K562 (cell line): ENCODE measurements around the gene MPC2.

Experiments
- CTCF ChIP-seq, 3 experiments: IDR thresholded peaks in 2 of 3; conservative IDR thresholded peaks in 1 of 3; 2 replicates each; pipeline ENCODE4 v1.5.1; 2011 to 2012; ENCODE audit warnings: low read length in 3 of 3, mild to moderate bottlenecking in 3 of 3, control low read depth in 2 of 3, improper control_type of control experiment in 1 of 3, inconsistent platforms in 1 of 3, low read depth in 1 of 3, mixed read lengths in 1 of 3, moderate library complexity in 1 of 3; ENCODE audit not compliant: insufficient read depth in 2 of 3
- EZH2 ChIP-seq: IDR thresholded peaks from 2 replicates; pipeline ENCODE4 v1.6.1; 2012; ENCODE audit warnings: low read depth, mild to moderate bottlenecking, inconsistent platforms, low read length, borderline replicate concordance
- KLF13 ChIP-seq: fragments of 450-650 bp; IDR thresholded peaks from 2 replicates; pipeline ENCODE4 v1.6.1; 2016; ENCODE audit warnings: missing genetic modification characterization, low read depth, mild to moderate bottlenecking, missing compliant biosample characterization, moderate library complexity, borderline replicate concordance
- POLR2A ChIP-seq: fragments of 450-650 bp; conservative IDR thresholded peaks from 2 replicates; pipeline ENCODE4 v1.6.1; 2016
- POLR2AphosphoS5 ChIP-seq: IDR thresholded peaks from 2 replicates; pipeline ENCODE4 v1.6.1; 2011; ENCODE audit warnings: mild to moderate bottlenecking, low read depth, low read length, moderate library complexity; ENCODE audit not compliant: control insufficient read depth, insufficient read depth
- TFAP4 ChIP-seq: sonication (generic); formaldehyde crosslinking; IDR thresholded peaks from 2 replicates; pipeline ENCODE4 v1.8.0; 2022; ENCODE audit warnings: missing genetic modification reagents, mild to moderate bottlenecking, moderate library complexity, borderline replicate concordance

GRCh38 chr1:167893798-167894197, 43.1 kb downstream of the MPC2 start:
- no peak for TF ChIP-seq POLR2AphosphoS5
- TF ChIP-seq KLF13 (tag) = no peak
- no peak for TF ChIP-seq EZH2
- no peak for TF ChIP-seq CTCF (IDR thresholded peaks at IDR 0.05 in 2 of 3, conservative IDR thresholded peaks at IDR 0.05 in 1 of 3; ENCODE audit: insufficient read depth in 2 of 3, low read depth in 1 of 3, low read length in 3 of 3)
- TF ChIP-seq TFAP4 = no peak
- TF ChIP-seq POLR2A = no peak
